Measurements from ENCODE around the gene ANO7. TPM values are rescaled to one million over a fixed set of nuclear protein-coding genes. Genes with fewer than 3 reads are reported as not detected.

Gene ANO7
- total and polyA plus RNA-seq, 2 of the 13 experiments (the other 11 are each of a cell fraction or from before 2014, with no cell fraction given) = 4.1 to 4.9 TPM

DNA sequence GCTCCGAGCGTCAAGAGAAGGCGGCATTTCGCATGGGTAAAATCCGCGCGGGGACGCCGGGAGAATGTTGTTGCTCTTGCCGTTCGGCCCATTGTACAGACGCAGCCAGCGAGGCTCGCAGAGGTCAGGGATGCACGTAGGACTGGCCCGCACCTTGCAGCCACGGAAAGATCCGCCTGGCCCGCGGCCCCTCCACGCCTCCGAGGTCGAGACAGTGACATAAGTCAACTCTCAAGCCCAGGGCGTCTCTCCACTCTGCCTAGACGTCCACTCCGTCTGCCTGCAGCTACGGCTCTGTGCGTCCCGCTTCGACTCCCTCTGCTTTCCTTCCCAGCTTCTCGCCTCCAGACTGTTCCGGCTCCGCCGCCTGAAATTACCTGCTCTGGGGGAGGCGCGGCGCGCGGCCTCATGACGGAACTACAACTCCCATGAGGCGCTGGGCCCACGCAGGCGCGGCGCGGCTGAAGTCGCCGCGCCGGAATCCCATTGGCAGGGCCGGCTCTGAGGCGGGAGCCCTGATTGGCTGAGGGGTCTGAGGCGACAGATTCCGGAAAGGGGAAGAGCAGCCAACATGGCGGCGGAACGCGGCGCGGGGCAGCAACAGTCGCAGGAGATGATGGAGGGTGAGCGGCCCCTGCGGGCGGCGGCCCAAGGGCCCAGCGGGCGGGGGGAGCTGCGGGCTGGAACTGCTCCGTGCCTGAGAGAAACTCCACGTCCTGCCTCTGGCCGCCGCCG, 38.4 kb upstream of the ANO7 start, which contains the start of gene PPP1R7 (continued):
- TF ChIP-seq, protein P1, sequence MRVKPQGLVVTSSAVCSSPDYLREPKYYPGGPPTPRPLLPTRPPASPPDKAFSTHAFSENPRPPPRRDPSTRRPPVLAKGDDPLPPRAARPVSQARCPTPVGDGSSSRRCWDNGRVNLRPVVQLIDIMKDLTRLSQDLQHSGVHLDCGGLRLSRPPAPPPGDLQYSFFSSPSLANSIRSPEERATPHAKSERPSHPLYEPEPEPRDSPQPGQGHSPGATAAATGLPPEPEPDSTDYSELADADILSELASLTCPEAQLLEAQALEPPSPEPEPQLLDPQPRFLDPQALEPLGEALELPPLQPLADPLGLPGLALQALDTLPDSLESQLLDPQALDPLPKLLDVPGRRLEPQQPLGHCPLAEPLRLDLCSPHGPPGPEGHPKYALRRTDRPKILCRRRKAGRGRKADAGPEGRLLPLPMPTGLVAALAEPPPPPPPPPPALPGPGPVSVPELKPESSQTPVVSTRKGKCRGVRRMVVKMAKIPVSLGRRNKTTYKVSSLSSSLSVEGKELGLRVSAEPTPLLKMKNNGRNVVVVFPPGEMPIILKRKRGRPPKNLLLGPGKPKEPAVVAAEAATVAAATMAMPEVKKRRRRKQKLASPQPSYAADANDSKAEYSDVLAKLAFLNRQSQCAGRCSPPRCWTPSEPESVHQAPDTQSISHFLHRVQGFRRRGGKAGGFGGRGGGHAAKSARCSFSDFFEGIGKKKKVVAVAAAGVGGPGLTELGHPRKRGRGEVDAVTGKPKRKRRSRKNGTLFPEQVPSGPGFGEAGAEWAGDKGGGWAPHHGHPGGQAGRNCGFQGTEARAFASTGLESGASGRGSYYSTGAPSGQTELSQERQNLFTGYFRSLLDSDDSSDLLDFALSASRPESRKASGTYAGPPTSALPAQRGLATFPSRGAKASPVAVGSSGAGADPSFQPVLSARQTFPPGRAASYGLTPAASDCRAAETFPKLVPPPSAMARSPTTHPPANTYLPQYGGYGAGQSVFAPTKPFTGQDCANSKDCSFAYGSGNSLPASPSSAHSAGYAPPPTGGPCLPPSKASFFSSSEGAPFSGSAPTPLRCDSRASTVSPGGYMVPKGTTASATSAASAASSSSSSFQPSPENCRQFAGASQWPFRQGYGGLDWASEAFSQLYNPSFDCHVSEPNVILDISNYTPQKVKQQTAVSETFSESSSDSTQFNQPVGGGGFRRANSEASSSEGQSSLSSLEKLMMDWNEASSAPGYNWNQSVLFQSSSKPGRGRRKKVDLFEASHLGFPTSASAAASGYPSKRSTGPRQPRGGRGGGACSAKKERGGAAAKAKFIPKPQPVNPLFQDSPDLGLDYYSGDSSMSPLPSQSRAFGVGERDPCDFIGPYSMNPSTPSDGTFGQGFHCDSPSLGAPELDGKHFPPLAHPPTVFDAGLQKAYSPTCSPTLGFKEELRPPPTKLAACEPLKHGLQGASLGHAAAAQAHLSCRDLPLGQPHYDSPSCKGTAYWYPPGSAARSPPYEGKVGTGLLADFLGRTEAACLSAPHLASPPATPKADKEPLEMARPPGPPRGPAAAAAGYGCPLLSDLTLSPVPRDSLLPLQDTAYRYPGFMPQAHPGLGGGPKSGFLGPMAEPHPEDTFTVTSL (CRISPR knock-in tag; IDR thresholded peaks at IDR 0.05; ENCODE audit: borderline replicate concordance) = no peak
- TF ChIP-seq FOSL2 (CRISPR knock-in tag; IDR thresholded peaks at IDR 0.05) = no peak; the same call in 1 of the 2 replicates
- TF ChIP-seq ZNF703 (CRISPR knock-in tag; IDR thresholded peaks at IDR 0.05; ENCODE audit: borderline replicate concordance) = 0 out of 2 replicates have a peak, but pooled peaks have one; percentile 28
- peak; percentile 25; the same call in 1 of the 2 replicates for TF ChIP-seq ZSCAN20 (CRISPR knock-in tag; IDR thresholded peaks at IDR 0.05; ENCODE audit: borderline replicate concordance)
- peak; percentile 83; the same call in 1 of the 2 replicates for TF ChIP-seq HES4 (CRISPR knock-in tag; IDR thresholded peaks at IDR 0.05; ENCODE audit: borderline replicate concordance)
- TF ChIP-seq HMG20B (CRISPR knock-in tag; conservative IDR thresholded peaks at IDR 0.05) = no peak
- no peak for TF ChIP-seq ZNF878 (CRISPR knock-in tag; IDR thresholded peaks at IDR 0.05)
- TF ChIP-seq, protein P2, sequence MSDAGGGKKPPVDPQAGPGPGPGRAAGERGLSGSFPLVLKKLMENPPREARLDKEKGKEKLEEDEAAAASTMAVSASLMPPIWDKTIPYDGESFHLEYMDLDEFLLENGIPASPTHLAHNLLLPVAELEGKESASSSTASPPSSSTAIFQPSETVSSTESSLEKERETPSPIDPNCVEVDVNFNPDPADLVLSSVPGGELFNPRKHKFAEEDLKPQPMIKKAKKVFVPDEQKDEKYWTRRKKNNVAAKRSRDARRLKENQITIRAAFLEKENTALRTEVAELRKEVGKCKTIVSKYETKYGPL (CRISPR knock-in tag; IDR thresholded peaks at IDR 0.05) = no peak
- no peak for TF ChIP-seq HDAC6 (IDR thresholded peaks at IDR 0.05; ENCODE audit: low read depth, low read length)
- TF ChIP-seq, protein P3, sequence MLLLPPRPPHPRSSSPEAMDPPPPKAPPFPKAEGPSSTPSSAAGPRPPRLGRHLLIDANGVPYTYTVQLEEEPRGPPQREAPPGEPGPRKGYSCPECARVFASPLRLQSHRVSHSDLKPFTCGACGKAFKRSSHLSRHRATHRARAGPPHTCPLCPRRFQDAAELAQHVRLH (CRISPR knock-in tag; IDR thresholded peaks at IDR 0.05; ENCODE audit: borderline replicate concordance, low read depth) = peak; percentile 29
- TF ChIP-seq, protein P4, sequence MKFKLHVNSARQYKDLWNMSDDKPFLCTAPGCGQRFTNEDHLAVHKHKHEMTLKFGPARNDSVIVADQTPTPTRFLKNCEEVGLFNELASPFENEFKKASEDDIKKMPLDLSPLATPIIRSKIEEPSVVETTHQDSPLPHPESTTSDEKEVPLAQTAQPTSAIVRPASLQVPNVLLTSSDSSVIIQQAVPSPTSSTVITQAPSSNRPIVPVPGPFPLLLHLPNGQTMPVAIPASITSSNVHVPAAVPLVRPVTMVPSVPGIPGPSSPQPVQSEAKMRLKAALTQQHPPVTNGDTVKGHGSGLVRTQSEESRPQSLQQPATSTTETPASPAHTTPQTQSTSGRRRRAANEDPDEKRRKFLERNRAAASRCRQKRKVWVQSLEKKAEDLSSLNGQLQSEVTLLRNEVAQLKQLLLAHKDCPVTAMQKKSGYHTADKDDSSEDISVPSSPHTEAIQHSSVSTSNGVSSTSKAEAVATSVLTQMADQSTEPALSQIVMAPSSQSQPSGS (CRISPR knock-in tag; IDR thresholded peaks at IDR 0.05) = 0 out of 2 replicates have a peak, but pooled peaks have one; percentile 42
- peak; percentile 91; the same call in 1 of the 2 replicates for TF ChIP-seq TOPORS (CRISPR knock-in tag; IDR thresholded peaks at IDR 0.05)
- TF ChIP-seq RAD51 (IDR thresholded peaks at IDR 0.05; ENCODE audit: borderline replicate concordance) = no peak
- TF ChIP-seq, protein P5, sequence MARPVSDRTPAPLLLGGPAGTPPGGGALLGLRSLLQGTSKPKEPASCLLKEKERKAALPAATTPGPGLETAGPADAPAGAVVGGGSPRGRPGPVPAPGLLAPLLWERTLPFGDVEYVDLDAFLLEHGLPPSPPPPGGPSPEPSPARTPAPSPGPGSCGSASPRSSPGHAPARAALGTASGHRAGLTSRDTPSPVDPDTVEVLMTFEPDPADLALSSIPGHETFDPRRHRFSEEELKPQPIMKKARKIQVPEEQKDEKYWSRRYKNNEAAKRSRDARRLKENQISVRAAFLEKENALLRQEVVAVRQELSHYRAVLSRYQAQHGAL (CRISPR knock-in tag; IDR thresholded peaks at IDR 0.05; ENCODE audit: not compliant biosample characterization) = no peak
- no peak for TF ChIP-seq TSC22D2 (CRISPR knock-in tag; IDR thresholded peaks at IDR 0.05; ENCODE audit: borderline replicate concordance)
- peak; percentile 85 for TF ChIP-seq ZNF605 (CRISPR knock-in tag; IDR thresholded peaks at IDR 0.05)
- TF ChIP-seq, protein P6, sequence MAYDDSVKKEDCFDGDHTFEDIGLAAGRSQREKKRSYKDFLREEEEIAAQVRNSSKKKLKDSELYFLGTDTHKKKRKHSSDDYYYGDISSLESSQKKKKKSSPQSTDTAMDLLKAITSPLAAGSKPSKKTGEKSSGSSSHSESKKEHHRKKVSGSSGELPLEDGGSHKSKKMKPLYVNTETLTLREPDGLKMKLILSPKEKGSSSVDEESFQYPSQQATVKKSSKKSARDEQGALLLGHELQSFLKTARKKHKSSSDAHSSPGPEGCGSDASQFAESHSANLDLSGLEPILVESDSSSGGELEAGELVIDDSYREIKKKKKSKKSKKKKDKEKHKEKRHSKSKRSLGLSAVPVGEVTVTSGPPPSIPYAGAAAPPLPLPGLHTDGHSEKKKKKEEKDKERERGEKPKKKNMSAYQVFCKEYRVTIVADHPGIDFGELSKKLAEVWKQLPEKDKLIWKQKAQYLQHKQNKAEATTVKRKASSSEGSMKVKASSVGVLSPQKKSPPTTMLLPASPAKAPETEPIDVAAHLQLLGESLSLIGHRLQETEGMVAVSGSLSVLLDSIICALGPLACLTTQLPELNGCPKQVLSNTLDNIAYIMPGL (CRISPR knock-in tag; IDR thresholded peaks at IDR 0.05; ENCODE audit: borderline replicate concordance in 1 of 2, low read depth in 1 of 2) = peak; percentile 52 to 73
